Calu3 (cell line): ENCODE results near the gene WARS2. TPM values are rescaled to one million over a fixed set of nuclear protein-coding genes. Genes with fewer than 3 reads are reported as not detected.

Experiments
- BruUV-seq: library from RNA; stranded (reverse); fragments of 400-500 nt; replicated peaks from 2 replicates; lab custom pipeline; 2021; lab: Mats Ljungman, UMichigan
- CTCF ChIA-PET: fragments of 300-600 bp; sonication (Branson Sonifier 250); formaldehyde crosslinking; loops from one replicate; lab custom pipeline; 2022; ENCODE audit warnings: antibody characterized with exemption; lab: Charles Lee
- DNase-seq: peaks from one replicate; pipeline ENCODE4 v3.0.0; 2022
- H3K27ac Mint-ChIP-seq: one replicate; pipeline ENCODE4 v1.8.0; 2022; ENCODE audit warnings: mixed read lengths; ENCODE audit not compliant: unreplicated experiment
- H3K27me3 Mint-ChIP-seq: one replicate; pipeline ENCODE4 v1.8.0; 2022; ENCODE audit warnings: mixed read lengths; ENCODE audit not compliant: unreplicated experiment
- H3K36me3 Mint-ChIP-seq: one replicate; pipeline ENCODE4 v1.8.0; 2022; ENCODE audit warnings: mild to moderate bottlenecking, moderate library complexity, mixed read lengths; ENCODE audit not compliant: insufficient read depth, unreplicated experiment
- H3K4me1 Mint-ChIP-seq: one replicate; pipeline ENCODE4 v1.8.0; 2022; ENCODE audit warnings: mild to moderate bottlenecking, low read depth, mixed read lengths; ENCODE audit not compliant: unreplicated experiment
- H3K4me3 Mint-ChIP-seq: one replicate; pipeline ENCODE4 v1.8.0; 2022; ENCODE audit warnings: mild to moderate bottlenecking, low read depth, moderate library complexity, mixed read lengths; ENCODE audit not compliant: unreplicated experiment
- H3K9me3 Mint-ChIP-seq: one replicate; pipeline ENCODE4 v1.8.0; 2022; ENCODE audit warnings: low read depth, mixed read lengths; ENCODE audit not compliant: unreplicated experiment
- intact Hi-C: fragments of 100-400 bp; cut with micrococcal nuclease; formaldehyde crosslinking; loops from one replicate; pipeline ENCODE4 v1.10.0; 2022; ENCODE audit not compliant: unreplicated experiment
- total RNA-seq: library from RNA; stranded (reverse); gene quantifications from 2 replicates; pipeline ENCODE4 v1.2.3, GENCODE V29; 2022
- TF ChIP-seq, protein P1 (sequence below): fragments of 200-600 bp; IDR thresholded peaks from one replicate; pipeline ENCODE4 v1.8.0; 2022; ENCODE audit warnings: antibody characterized with exemption; ENCODE audit not compliant: unreplicated experiment

WARS2 gene
- total RNA-seq, 1 experiment from 2014 or later: 7.8 TPM

GRCh38 chr1:119055568-119055967, 84.9 kb downstream of the WARS2 start:
- no peaks in the 10 kb centered on the region for H3K27me3 Mint-ChIP-seq

DNA sequence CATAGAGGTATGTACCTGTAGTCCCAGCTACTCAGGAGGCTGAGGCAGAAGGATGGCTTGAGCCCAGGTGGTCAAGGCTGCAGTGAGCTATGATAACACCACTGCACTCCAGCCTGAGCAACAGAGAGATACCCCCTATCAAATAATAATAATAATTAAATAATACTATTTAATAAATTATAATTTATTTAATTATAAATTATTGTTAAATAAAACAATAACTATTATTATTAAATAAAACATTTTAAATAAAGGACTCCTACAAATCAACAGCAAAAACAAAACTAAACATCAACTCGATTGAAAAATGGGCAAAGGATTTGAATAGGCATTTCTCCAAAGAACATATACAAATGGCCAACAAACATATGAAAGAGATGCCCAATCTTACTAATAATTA, 86.5 kb downstream of the WARS2 start:
- Mint-ChIP-seq H3K4me1 (no peaks in the 10 kb centered on the region), H3K27me3 (no peaks in the 10 kb centered on the region), H3K4me3 (no peak overlapping the region), H3K36me3 (no peaks in the 10 kb centered on the region), H3K27ac (no peak overlapping the region), H3K9me3 (no peaks in the 10 kb centered on the region)
- no TSS peak for BruUV-seq
- DNase-seq: no peak
- TF ChIP-seq, protein P1, sequence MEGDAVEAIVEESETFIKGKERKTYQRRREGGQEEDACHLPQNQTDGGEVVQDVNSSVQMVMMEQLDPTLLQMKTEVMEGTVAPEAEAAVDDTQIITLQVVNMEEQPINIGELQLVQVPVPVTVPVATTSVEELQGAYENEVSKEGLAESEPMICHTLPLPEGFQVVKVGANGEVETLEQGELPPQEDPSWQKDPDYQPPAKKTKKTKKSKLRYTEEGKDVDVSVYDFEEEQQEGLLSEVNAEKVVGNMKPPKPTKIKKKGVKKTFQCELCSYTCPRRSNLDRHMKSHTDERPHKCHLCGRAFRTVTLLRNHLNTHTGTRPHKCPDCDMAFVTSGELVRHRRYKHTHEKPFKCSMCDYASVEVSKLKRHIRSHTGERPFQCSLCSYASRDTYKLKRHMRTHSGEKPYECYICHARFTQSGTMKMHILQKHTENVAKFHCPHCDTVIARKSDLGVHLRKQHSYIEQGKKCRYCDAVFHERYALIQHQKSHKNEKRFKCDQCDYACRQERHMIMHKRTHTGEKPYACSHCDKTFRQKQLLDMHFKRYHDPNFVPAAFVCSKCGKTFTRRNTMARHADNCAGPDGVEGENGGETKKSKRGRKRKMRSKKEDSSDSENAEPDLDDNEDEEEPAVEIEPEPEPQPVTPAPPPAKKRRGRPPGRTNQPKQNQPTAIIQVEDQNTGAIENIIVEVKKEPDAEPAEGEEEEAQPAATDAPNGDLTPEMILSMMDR: no peak
- CTCF ChIA-PET: no interaction called here
- intact Hi-C loops: no loop called here

More at GRCh38 chr1:119055568-119055967, 84.9 kb downstream of the WARS2 start:
- H3K9me3 Mint-ChIP-seq: peaks cover 2% of the 10 kb centered on the region
- H3K36me3 Mint-ChIP-seq: no peaks in the 10 kb centered on the region
- H3K4me1 Mint-ChIP-seq: no peaks in the 10 kb centered on the region
- TF ChIP-seq, protein P1: no peak
- DNase-seq: no peak
- intact Hi-C loops: no loop called here
- H3K27ac Mint-ChIP-seq: no peak overlapping the region
- CTCF ChIA-PET: interaction anchor here (0.7 kb wide), 1 partner anchor 978 kb away, joined by 6 read pairs; no protein-coding TSS in a partner anchor
- H3K4me3 Mint-ChIP-seq: no peak overlapping the region
- BruUV-seq: no TSS peak

GRCh38 chr1:119052267-119052666, 88.2 kb downstream of the WARS2 start:
- no peak for DNase-seq
- H3K4me1 Mint-ChIP-seq: no peaks in the 10 kb centered on the region
- CTCF ChIA-PET: no interaction called here
- H3K9me3 Mint-ChIP-seq: no peaks in the 10 kb centered on the region
- H3K36me3 Mint-ChIP-seq: no peaks in the 10 kb centered on the region
- TF ChIP-seq, protein P1: no peak
- H3K4me3 Mint-ChIP-seq: no peak overlapping the region
- H3K27ac Mint-ChIP-seq: no peak overlapping the region
- BruUV-seq: no TSS peak
- no peaks in the 10 kb centered on the region for H3K27me3 Mint-ChIP-seq
- intact Hi-C loops: no loop called here

DNA sequence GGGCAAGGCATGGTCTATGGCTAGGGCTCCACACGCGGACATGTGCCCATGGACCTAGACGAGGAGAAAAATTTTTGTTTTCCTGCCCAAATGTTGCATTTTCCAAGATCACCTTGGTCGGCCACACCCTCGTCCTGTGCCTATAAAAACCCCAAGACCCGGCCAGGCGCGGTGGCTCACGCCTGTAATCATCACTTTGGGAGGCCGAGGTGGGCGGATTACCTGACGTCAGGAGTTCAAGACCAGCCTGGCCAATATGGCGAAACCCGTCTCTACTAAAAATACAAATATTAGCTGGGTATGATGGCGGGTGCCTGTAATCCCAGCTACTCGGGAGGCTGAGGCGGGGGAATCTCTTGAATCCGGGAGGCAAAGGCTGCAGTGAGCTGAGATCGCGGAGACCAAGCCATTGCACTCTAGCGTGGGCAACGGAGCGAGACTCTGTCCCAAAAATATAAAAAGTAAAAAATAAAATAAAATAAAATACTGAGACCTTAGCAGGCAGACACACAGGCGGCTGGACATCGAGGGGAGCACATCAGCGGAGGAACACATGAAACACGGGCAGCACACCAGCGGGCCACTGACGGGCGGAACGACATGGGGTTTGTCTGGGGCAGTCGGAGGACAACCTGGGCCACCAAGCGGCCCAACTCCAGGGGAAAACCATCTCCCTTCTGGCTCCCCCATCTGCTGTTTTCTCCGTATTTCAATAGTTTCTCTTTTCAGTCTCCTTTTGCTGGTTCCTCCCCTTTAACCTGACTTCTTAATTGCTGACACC, 91.6 kb downstream of the WARS2 start:
- CTCF ChIA-PET: no interaction called here
- no peaks in the 10 kb centered on the region for H3K36me3 Mint-ChIP-seq
- DNase-seq: no peak
- TF ChIP-seq, protein P1: no peak
- H3K9me3 Mint-ChIP-seq: no peaks in the 10 kb centered on the region
- no peak overlapping the region for H3K27ac Mint-ChIP-seq
- no TSS peak for BruUV-seq
- H3K4me3 Mint-ChIP-seq: no peak overlapping the region
- H3K4me1 Mint-ChIP-seq: peaks cover 9% of the 10 kb centered on the region
- no peaks in the 10 kb centered on the region for H3K27me3 Mint-ChIP-seq
- intact Hi-C loops: no loop called here
